Activated CD8-positive, alpha-beta memory T cell treated with anti-CD3 and anti-CD28 coated beads for 1 hour (primary cell): Measurements from ENCODE around the gene ATPAF1.

Source experiments
- DNase-seq, 2 donors: peaks; one replicate each; pipeline ENCODE4 v3.0.0-alpha.2; 2020; ENCODE audit warnings: low read depth in 1 of 2; ENCODE audit errors: extremely low read depth in 1 of 2

ATPAF1 gene

GRCh38 chr1:46596036-46596435 is 72.1 kb downstream of the ATPAF1 start:
- DNase-seq: no peak

- DNase-seq: no peak
Measured at GRCh38 chr1:46595127-46595526, 73.0 kb downstream of the ATPAF1 start.

GRCh38 chr1:46594063-46594462 is 74.1 kb downstream of the ATPAF1 start:
- DNase-seq: no peak

- DNase-seq: no peak
Measured at GRCh38 chr1:46592823-46593222, 75.3 kb downstream of the ATPAF1 start.

- DNase-seq: no peak
Measured at GRCh38 chr1:46589529-46589928, 78.6 kb downstream of the ATPAF1 start.

- no peak for DNase-seq
Measured at GRCh38 chr1:46587069-46587468, 81.1 kb downstream of the ATPAF1 start.

- DNase-seq: no peak
Measured at GRCh38 chr1:46585312-46585938, 82.7 kb downstream of the ATPAF1 start.

GRCh38 chr1:46583494-46583893 is 84.7 kb downstream of the ATPAF1 start:
- DNase-seq: no peak

- no peak for DNase-seq
Measured at GRCh38 chr1:46582972-46583371, 85.2 kb downstream of the ATPAF1 start.
